Lung (tissue), 12 donors: Measurements from ENCODE around the gene METTL8. TPM values are rescaled to one million over a fixed set of nuclear protein-coding genes. Genes with fewer than 3 reads are reported as not detected.

ENCODE experiments used
- ATAC-seq: fragments of 200-7000 bp; cut with Tn5 transposase; one replicate; pipeline ENCODE4 v1.9.1; 2020; ENCODE audit warnings: moderate number of reproducible peaks; ENCODE audit not compliant: insufficient read depth, low FRiP score
- DNase-seq, 3 donors: peaks; one replicate each; pipeline ENCODE4 v3.0.0-alpha.2; 2013 to 2017
- H3K27ac ChIP-seq, 2 donors: one replicate each; pipeline ENCODE4 v1.5.1; 2013; ENCODE audit warnings: mild to moderate bottlenecking in 2 of 2, moderate library complexity in 2 of 2, control low read depth in 1 of 2, inconsistent platforms in 1 of 2, low read depth in 1 of 2, low read length in 1 of 2
- H3K27me3 ChIP-seq, 3 donors: one replicate each; pipeline ENCODE4 v1.5.1; 2013; ENCODE audit warnings: low read length in 2 of 3; ENCODE audit not compliant: control insufficient read depth in 3 of 3, insufficient read depth in 3 of 3
- H3K36me3 ChIP-seq, 4 donors: one replicate each; pipeline ENCODE4 v1.5.1; 2013; ENCODE audit warnings: low read length in 4 of 4, mild to moderate bottlenecking in 1 of 4, moderate library complexity in 1 of 4; ENCODE audit not compliant: control insufficient read depth in 4 of 4, insufficient read depth in 4 of 4
- H3K4me1 ChIP-seq, 5 donors: one replicate each; pipeline ENCODE4 v1.5.1; 2013; ENCODE audit warnings: low read length in 5 of 5, mild to moderate bottlenecking in 2 of 5, moderate library complexity in 1 of 5; ENCODE audit not compliant: control insufficient read depth in 5 of 5, insufficient read depth in 5 of 5
- H3K4me3 ChIP-seq: one replicate; pipeline ENCODE4 v1.5.1; 2013; ENCODE audit warnings: mild to moderate bottlenecking, control low read depth, moderate library complexity
- H3K9ac ChIP-seq, 2 donors: one replicate each; pipeline ENCODE4 v1.5.1; 2013; ENCODE audit warnings: low read length in 2 of 2, control low read depth in 1 of 2; ENCODE audit not compliant: insufficient read depth in 1 of 2
- H3K9me3 ChIP-seq, 4 donors: one replicate each; pipeline ENCODE4 v1.5.1; 2013; ENCODE audit warnings: low read length in 3 of 4, mild to moderate bottlenecking in 1 of 4, moderate library complexity in 1 of 4; ENCODE audit not compliant: control insufficient read depth in 4 of 4, insufficient read depth in 3 of 4
- WGBS, 2 donors: extraction: QIAGEN DNeasy Blood & Tissue Kit; methylation state at CpG; one replicate each; pipeline ENCODE4 v1.1.7; 2013; 5-methylcytosine and 5-hydroxymethylcytosine counted together
- polyA plus RNA-seq, 2 donors: library from polyadenylated mRNA; stranded (reverse); fragments of 200-250 nt; gene quantifications; one replicate each; pipeline ENCODE4 v1.2.1, GENCODE V29; 2013
- total RNA-seq, 2 donors: library from RNA; depleted of rRNA in 1 of 2; stranded (reverse); fragments of >200 nt in 1 of 2; gene quantifications; one replicate each; pipeline ENCODE4 v1.2.1, GENCODE V29; 2014 to 2021
- TF ChIP-seq, protein P1 (sequence below): IDR thresholded peaks from 2 replicates; pipeline ENCODE4 v1.5.1; 2012; ENCODE audit warnings: mild to moderate bottlenecking; ENCODE audit errors: control extremely low read depth, extremely low read depth
- donor health status: control.
- donor health status: control.
- donor health status: Bipolar disorder and iron deficiency.
- donor health status: healthy.
- donor health status: DM: yes; HTN: yes; CAD: no.

The METTL8 gene
- total and polyA plus RNA-seq, 4 donors = 4.9 to 9.3 (median 8.5) TPM

DNA sequence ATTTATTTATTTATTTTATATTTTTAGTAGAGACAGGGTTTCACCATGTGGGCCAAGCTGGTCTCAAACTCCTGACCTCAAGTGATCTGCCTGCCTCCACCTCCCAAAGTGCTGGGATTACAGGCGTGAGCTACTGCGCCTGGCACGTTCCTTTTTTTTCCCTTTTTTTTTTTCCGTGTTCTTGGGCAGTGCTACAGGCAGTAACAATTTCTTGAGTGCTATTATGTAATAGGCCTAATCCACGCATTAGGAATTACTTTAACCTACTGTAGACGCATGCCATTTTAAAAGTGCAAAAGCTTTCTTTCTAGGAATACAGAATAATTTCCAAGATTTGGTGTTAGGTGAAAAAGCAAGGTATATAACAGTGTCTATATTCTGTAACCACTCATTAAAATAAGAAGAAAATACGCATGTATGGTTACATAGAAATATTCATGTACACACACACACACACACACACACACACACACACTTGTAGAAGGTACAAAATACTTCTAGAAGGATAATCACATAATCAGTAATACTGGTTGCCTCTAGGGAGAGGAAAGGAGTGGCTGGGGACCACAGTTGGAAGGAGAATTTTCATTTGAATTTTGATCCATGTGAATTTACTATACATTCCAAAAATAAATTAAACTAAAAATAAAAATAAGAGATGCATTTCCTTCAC, 92.3 kb downstream of the METTL8 start:
- Histone ChIP-seq H3K4me1 (peaks cover 0 to 3% (median 0%) of the 10 kb centered on the region in 5 donors), H3K27ac (no peak overlapping the region), H3K9me3 (no peaks in the 10 kb centered on the region), H3K27me3 (no peaks in the 10 kb centered on the region), H3K4me3 (no peak overlapping the region), H3K9ac (no peak overlapping the region), H3K36me3 (no peaks in the 10 kb centered on the region)
- ATAC-seq = no peak
- no peak for DNase-seq
- TF ChIP-seq, protein P1, sequence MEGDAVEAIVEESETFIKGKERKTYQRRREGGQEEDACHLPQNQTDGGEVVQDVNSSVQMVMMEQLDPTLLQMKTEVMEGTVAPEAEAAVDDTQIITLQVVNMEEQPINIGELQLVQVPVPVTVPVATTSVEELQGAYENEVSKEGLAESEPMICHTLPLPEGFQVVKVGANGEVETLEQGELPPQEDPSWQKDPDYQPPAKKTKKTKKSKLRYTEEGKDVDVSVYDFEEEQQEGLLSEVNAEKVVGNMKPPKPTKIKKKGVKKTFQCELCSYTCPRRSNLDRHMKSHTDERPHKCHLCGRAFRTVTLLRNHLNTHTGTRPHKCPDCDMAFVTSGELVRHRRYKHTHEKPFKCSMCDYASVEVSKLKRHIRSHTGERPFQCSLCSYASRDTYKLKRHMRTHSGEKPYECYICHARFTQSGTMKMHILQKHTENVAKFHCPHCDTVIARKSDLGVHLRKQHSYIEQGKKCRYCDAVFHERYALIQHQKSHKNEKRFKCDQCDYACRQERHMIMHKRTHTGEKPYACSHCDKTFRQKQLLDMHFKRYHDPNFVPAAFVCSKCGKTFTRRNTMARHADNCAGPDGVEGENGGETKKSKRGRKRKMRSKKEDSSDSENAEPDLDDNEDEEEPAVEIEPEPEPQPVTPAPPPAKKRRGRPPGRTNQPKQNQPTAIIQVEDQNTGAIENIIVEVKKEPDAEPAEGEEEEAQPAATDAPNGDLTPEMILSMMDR = no peak
- WGBS, 2 donors = 78 to 90% methylated on average over 7 of the region's 7 CpGs

DNA sequence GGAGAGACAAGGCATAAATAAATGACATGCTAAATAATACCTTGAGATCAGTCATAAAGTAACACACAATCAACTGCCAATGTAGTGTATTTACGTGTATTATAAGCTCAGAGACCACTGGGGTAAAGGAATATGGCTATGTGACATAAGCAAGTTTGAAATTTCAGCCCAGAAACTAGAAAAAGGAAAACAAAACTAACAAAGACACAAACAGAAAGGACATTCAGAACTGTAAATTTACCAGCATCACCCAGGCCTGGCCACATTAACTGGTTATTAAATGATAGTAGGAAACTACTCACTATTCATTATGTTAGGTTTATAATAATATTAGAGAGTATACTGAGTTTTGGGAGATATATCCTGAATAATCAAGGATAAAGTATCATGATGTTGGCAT, 98.8 kb downstream of the METTL8 start:
- TF ChIP-seq, protein P1 = no peak
- Histone ChIP-seq H3K27me3 (no peaks in the 10 kb centered on the region), H3K9me3 (no peaks in the 10 kb centered on the region), H3K36me3 (no peaks in the 10 kb centered on the region), H3K27ac (no peak overlapping the region), H3K9ac (no peak overlapping the region), H3K4me1 (no peaks in the 10 kb centered on the region), H3K4me3 (no peak overlapping the region)
- ATAC-seq = no peak
- 97 to 98% methylated on average over 1 of the region's 1 CpG for WGBS, 2 donors
- DNase-seq = no peak

DNA sequence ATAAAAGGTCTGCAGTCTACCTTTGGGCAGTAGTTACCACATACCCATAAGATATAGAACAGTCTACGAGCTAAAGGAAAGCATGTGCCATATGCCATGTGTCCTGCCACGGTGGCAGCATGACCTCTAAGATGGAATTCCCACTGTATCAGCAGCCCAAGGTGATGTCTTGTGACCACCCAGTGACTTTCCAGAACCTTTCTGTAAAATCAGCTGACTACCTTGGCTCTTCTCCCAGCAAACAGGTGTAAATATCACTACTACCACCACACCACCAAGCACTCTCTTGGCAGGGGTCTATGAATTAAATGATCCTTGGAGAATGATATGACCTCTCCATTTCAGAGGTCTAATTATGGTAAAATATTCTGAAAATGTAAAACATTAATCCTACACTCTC, 99.6 kb downstream of the METTL8 start:
- H3K36me3 ChIP-seq = no peaks in the 10 kb centered on the region
- no peak overlapping the region for H3K4me3 ChIP-seq
- WGBS, 2 donors = 89 to 98% methylated on average over 2 of the region's 2 CpGs
- no peak overlapping the region for H3K27ac ChIP-seq
- no peaks in the 10 kb centered on the region for H3K4me1 ChIP-seq
- DNase-seq (no peak), ATAC-seq (no peak)
- no peaks in the 10 kb centered on the region for H3K9me3 ChIP-seq
- TF ChIP-seq, protein P1 = no peak
- no peak overlapping the region for H3K9ac ChIP-seq
- H3K27me3 ChIP-seq = no peaks in the 10 kb centered on the region
